SK-N-SH treated with all-trans-retinoic acid at 6 μM for 48 hours (cell line): Measurements from ENCODE around the gene VMAC.

Experiments
- ATAC-seq: fragments of 200-7000 bp; cut with Tn5 transposase; 3 replicates; pipeline ENCODE4 v1.9.1; 2020; ENCODE audit warnings: mild to moderate bottlenecking, moderate library complexity
- ARNTL ChIP-seq: fragments of 450-650 bp; formaldehyde crosslinking; IDR thresholded peaks from 2 replicates; pipeline ENCODE4 v1.5.0; 2020; ENCODE audit warnings: low read depth, mild to moderate bottlenecking, moderate library complexity, borderline replicate concordance
- BACH2 ChIP-seq: fragments of 250-450 bp; sonication (Bioruptor Pico); IDR thresholded peaks from 2 replicates; pipeline ENCODE4 v1.9.0; 2021; ENCODE audit warnings: mild to moderate bottlenecking, borderline replicate concordance
- CREB5 ChIP-seq: fragments of 250-450 bp; sonication (Bioruptor Pico); IDR thresholded peaks from 2 replicates; pipeline ENCODE4 v1.5.1; 2020; ENCODE audit warnings: low read depth, mild to moderate bottlenecking, moderate library complexity
- CSDC2 ChIP-seq: fragments of 250-450 bp; sonication (Bioruptor Pico); IDR thresholded peaks from 2 replicates; pipeline ENCODE4 v1.5.0; 2020; ENCODE audit warnings: mild to moderate bottlenecking, moderate library complexity
- CSRNP3 ChIP-seq: fragments of 250-450 bp; sonication (Bioruptor Pico); IDR thresholded peaks from 2 replicates; pipeline ENCODE4 v1.5.1; 2021; ENCODE audit warnings: mild to moderate bottlenecking, moderate library complexity
- ESRRG ChIP-seq: fragments of 250-450 bp; sonication (Bioruptor Pico); IDR thresholded peaks from 2 replicates; pipeline ENCODE4 v1.6.1; 2021; ENCODE audit warnings: mild to moderate bottlenecking
- GLIS3 ChIP-seq: fragments of 250-450 bp; sonication (Bioruptor Pico); IDR thresholded peaks from 2 replicates; pipeline ENCODE4 v1.5.0; 2020; ENCODE audit warnings: mild to moderate bottlenecking, moderate library complexity
- ISL1 ChIP-seq: fragments of 250-450 bp; sonication (Bioruptor Pico); IDR thresholded peaks from 2 replicates; pipeline ENCODE4 v2.1.2; 2022; ENCODE audit warnings: mild to moderate bottlenecking, moderate library complexity
- OSR1 ChIP-seq: fragments of 250-450 bp; sonication (Bioruptor Pico); IDR thresholded peaks from 2 replicates; pipeline ENCODE4 v1.8.0; 2022; ENCODE audit warnings: moderate library complexity, mild to moderate bottlenecking, inconsistent platforms
- PATZ1 ChIP-seq: fragments of 250-450 bp; sonication (Bioruptor Pico); IDR thresholded peaks from 2 replicates; pipeline ENCODE4 v1.8.0; 2020; ENCODE audit warnings: mild to moderate bottlenecking, moderate library complexity, borderline replicate concordance
- POU6F1 ChIP-seq: fragments of 250-450 bp; sonication (Bioruptor Pico); IDR thresholded peaks from 2 replicates; pipeline ENCODE4 v1.8.0; 2021; ENCODE audit warnings: low read depth, mild to moderate bottlenecking, moderate library complexity, borderline replicate concordance
- PPARA ChIP-seq: fragments of 250-450 bp; sonication (Bioruptor Pico); IDR thresholded peaks from 2 replicates; pipeline ENCODE4 v1.5.0; 2020; ENCODE audit warnings: mild to moderate bottlenecking, borderline replicate concordance
- RARB ChIP-seq: fragments of 250-450 bp; sonication (Bioruptor Pico); IDR thresholded peaks from 2 replicates; pipeline ENCODE4 v1.8.0; 2021; ENCODE audit warnings: mild to moderate bottlenecking, moderate library complexity
- SNAI2 ChIP-seq: fragments of 250-450 bp; sonication (Bioruptor Pico); IDR thresholded peaks from 2 replicates; pipeline ENCODE4 v1.5.0; 2020; ENCODE audit warnings: mild to moderate bottlenecking, moderate library complexity
- TCF4 ChIP-seq: fragments of 250-450 bp; sonication (Bioruptor Pico); IDR thresholded peaks from 2 replicates; pipeline ENCODE4 v1.8.0; 2021; ENCODE audit warnings: mild to moderate bottlenecking, moderate library complexity, borderline replicate concordance
- TSHZ2 ChIP-seq: fragments of 250-450 bp; sonication (Bioruptor Pico); IDR thresholded peaks from 2 replicates; pipeline ENCODE4 v1.5.0; 2020; ENCODE audit warnings: mild to moderate bottlenecking, moderate library complexity
- ZFP3 ChIP-seq: fragments of 250-450 bp; sonication (Bioruptor Pico); IDR thresholded peaks from 2 replicates; pipeline ENCODE4 v1.5.0; 2020; ENCODE audit warnings: mild to moderate bottlenecking, moderate library complexity
- ZFP30 ChIP-seq: fragments of 450-650 bp; formaldehyde crosslinking; IDR thresholded peaks from 2 replicates; pipeline ENCODE4 v1.5.0; 2022; ENCODE audit warnings: mild to moderate bottlenecking, moderate library complexity
- ZNF565 ChIP-seq: fragments of 450-650 bp; formaldehyde crosslinking; conservative IDR thresholded peaks from 2 replicates; pipeline ENCODE4 v1.5.0; 2020; ENCODE audit warnings: low read depth, mild to moderate bottlenecking, moderate library complexity
- ZNF8 ChIP-seq: fragments of 450-650 bp; formaldehyde crosslinking; IDR thresholded peaks from 2 replicates; pipeline ENCODE4 v1.5.0; 2020; ENCODE audit warnings: mild to moderate bottlenecking, moderate library complexity

Gene VMAC

GRCh38 chr19:5911366-5911765, 6.7 kb downstream of the VMAC start:
- no peak for ATAC-seq
- TF ChIP-seq TSHZ2 (CRISPR knock-in tag) (no peak), ZNF8 (CRISPR knock-in tag) (no peak), OSR1 (CRISPR knock-in tag) (no peak), BACH2 (no peak), ZFP3 (CRISPR knock-in tag) (no peak), RARB (CRISPR knock-in tag) (no peak), CREB5 (CRISPR knock-in tag) (no peak), POU6F1 (CRISPR knock-in tag) (no peak), ARNTL (no peak), TCF4 (no peak), GLIS3 (CRISPR knock-in tag) (no peak), ZNF565 (CRISPR knock-in tag) (no peak), PPARA (CRISPR knock-in tag) (no peak), ISL1 (CRISPR knock-in tag) (no peak), CSDC2 (CRISPR knock-in tag) (no peak), ESRRG (CRISPR knock-in tag) (no peak), SNAI2 (CRISPR knock-in tag) (no peak)

GRCh38 chr19:5913739-5914357, 9.2 kb downstream of the VMAC start, which contains the start of gene CAPS:
Gene CAPS (plus strand): TSS chr19:5914254. CDS start chr19:5914407, 153 bp downstream.
- ATAC-seq, result peak; percentile 67
- TF ChIP-seq GLIS3 (CRISPR knock-in tag), result no peak
- no peak for TF ChIP-seq ZFP30 (CRISPR knock-in tag)
- no peak for TF ChIP-seq PATZ1 (CRISPR knock-in tag)
- no peak for TF ChIP-seq RARB (CRISPR knock-in tag)
- TF ChIP-seq CSRNP3 (CRISPR knock-in tag), result no peak
- no peak for TF ChIP-seq ZNF8 (CRISPR knock-in tag)
- TF ChIP-seq CSDC2 (CRISPR knock-in tag), result no peak
- TF ChIP-seq POU6F1 (CRISPR knock-in tag), result no peak
- no peak for TF ChIP-seq PPARA (CRISPR knock-in tag)
- no peak for TF ChIP-seq SNAI2 (CRISPR knock-in tag)
- TF ChIP-seq, all 23 proteins: peak for 0
